Hepatocyte (in vitro differentiated cells): ENCODE data around the gene TLR10. TPM values are rescaled to one million over a fixed set of nuclear protein-coding genes. Genes with fewer than 3 reads are reported as not detected.
"Not testable (repeated sequence)": the region's sequence is repeated elsewhere in the genome, so short reads cannot be mapped to it uniquely, and the experiment has no call there.

ENCODE experiments used
- DNase-seq: peaks from one replicate; pipeline ENCODE4 v3.0.0-alpha.2; 2016; ENCODE audit warnings: low spot score
- H2AFZ ChIP-seq: fragments of 200-600 bp; sonication (generic); 2 replicates; pipeline ENCODE4 v1.6.0; 2016; ENCODE audit warnings: antibody characterized with exemption, mild to moderate bottlenecking
- H3K27ac ChIP-seq: fragments of 200-600 bp; sonication (generic); 2 replicates; pipeline ENCODE4 v1.5.1; 2016; ENCODE audit warnings: mild to moderate bottlenecking
- H3K27me3 ChIP-seq: fragments of 200-600 bp; sonication (generic); 2 replicates; pipeline ENCODE4 v1.6.1; 2016
- H3K36me3 ChIP-seq: fragments of 200-600 bp; sonication (generic); replicated peaks from 2 replicates; pipeline ENCODE4 v1.5.1; 2016; ENCODE audit warnings: low read depth; ENCODE audit not compliant: insufficient read depth
- H3K4me1 ChIP-seq: fragments of 200-600 bp; sonication (generic); 2 replicates; pipeline ENCODE4 v1.5.1; 2016; ENCODE audit warnings: mild to moderate bottlenecking, moderate library complexity; ENCODE audit not compliant: insufficient read depth
- H3K4me2 ChIP-seq: fragments of 200-600 bp; sonication (generic); 2 replicates; pipeline ENCODE4 v1.6.0; 2016
- H3K4me3 ChIP-seq: fragments of 200-600 bp; sonication (generic); 2 replicates; pipeline ENCODE4 v1.5.1; 2016; ENCODE audit warnings: mild to moderate bottlenecking
- H3K79me2 ChIP-seq: fragments of 200-600 bp; sonication (generic); 2 replicates; pipeline ENCODE4 v1.6.0; 2017; ENCODE audit warnings: mild to moderate bottlenecking
- H3K9me2 ChIP-seq: fragments of 200-600 bp; sonication (generic); replicated peaks from 2 replicates; pipeline ENCODE4 v1.6.0; 2017; ENCODE audit warnings: mild to moderate bottlenecking; ENCODE audit not compliant: insufficient read depth
- H3K9me3 ChIP-seq: fragments of 200-600 bp; sonication (generic); 2 replicates; pipeline ENCODE4 v1.5.1; 2016; ENCODE audit warnings: low read depth, mild to moderate bottlenecking
- H4K20me1 ChIP-seq: fragments of 200-600 bp; sonication (generic); 2 replicates; pipeline ENCODE4 v1.6.0; 2016; ENCODE audit warnings: mild to moderate bottlenecking; ENCODE audit not compliant: insufficient read depth, poor library complexity, severe bottlenecking
- CTCF ChIP-seq: fragments of 200-600 bp; sonication (generic); IDR thresholded peaks from 2 replicates; pipeline ENCODE4 v1.5.1; 2016; ENCODE audit warnings: antibody characterized with exemption, mild to moderate bottlenecking; ENCODE audit not compliant: poor library complexity
- EZH2 ChIP-seq: fragments of 200-600 bp; sonication (generic); IDR thresholded peaks from 2 replicates; pipeline ENCODE4 v1.6.1; 2016; ENCODE audit warnings: antibody characterized with exemption, mild to moderate bottlenecking, borderline replicate concordance
- EZH2phosphoT487 ChIP-seq: fragments of 200-600 bp; sonication (generic); IDR thresholded peaks from one replicate; pipeline ENCODE4 v1.6.1; 2018; ENCODE audit warnings: antibody characterized with exemption, mild to moderate bottlenecking, low read depth, moderate library complexity; ENCODE audit not compliant: unreplicated experiment, severe bottlenecking
- WGBS: methylation state at CpG from one replicate; pipeline ENCODE4 v1.1.6; 2016; ENCODE audit warnings: low lambda C conversion rate; ENCODE audit errors: missing lambda C conversion rate; 5-methylcytosine and 5-hydroxymethylcytosine counted together
- polyA plus RNA-seq: library from polyadenylated mRNA; unstranded; fragments of >200 nt; fragmentation: Nextera tagmentation; extraction: Ambion mirVana; gene quantifications from 2 replicates; pipeline ENCODE4 v1.2.1, GENCODE V29; 2016
- total RNA-seq: library from RNA; depleted of rRNA; stranded (reverse); fragments of >200 nt; gene quantifications from 2 replicates; pipeline ENCODE4 v1.2.3, GENCODE V29; 2014

Gene TLR10
- total and polyA plus RNA-seq, 2 experiments from 2014 or later, result not detected

GRCh38 chr4:38811297-38811696 is 28.5 kb upstream of the TLR10 start:
- H2AFZ ChIP-seq, result no peak overlapping the region
- TF ChIP-seq EZH2phosphoT487, result no peak
- no peak for TF ChIP-seq EZH2
- no peak for TF ChIP-seq CTCF
- H3K4me2 ChIP-seq, result no peak overlapping the region
- no peaks in the 10 kb centered on the region for H3K9me2 ChIP-seq
- H3K36me3 ChIP-seq, result no peaks in the 10 kb centered on the region
- no peaks in the 10 kb centered on the region for H3K27me3 ChIP-seq
- H3K9me3 ChIP-seq, result no peaks in the 10 kb centered on the region
- no peak overlapping the region for H3K27ac ChIP-seq
- H3K79me2 ChIP-seq, result no peaks in the 10 kb centered on the region
- no peak overlapping the region for H3K4me3 ChIP-seq
- no peak for DNase-seq
- no peaks in the 10 kb centered on the region for H3K4me1 ChIP-seq
- no peaks in the 10 kb centered on the region for H4K20me1 ChIP-seq
- 88% methylated on average over 6 of the region's 6 CpGs for WGBS

DNA sequence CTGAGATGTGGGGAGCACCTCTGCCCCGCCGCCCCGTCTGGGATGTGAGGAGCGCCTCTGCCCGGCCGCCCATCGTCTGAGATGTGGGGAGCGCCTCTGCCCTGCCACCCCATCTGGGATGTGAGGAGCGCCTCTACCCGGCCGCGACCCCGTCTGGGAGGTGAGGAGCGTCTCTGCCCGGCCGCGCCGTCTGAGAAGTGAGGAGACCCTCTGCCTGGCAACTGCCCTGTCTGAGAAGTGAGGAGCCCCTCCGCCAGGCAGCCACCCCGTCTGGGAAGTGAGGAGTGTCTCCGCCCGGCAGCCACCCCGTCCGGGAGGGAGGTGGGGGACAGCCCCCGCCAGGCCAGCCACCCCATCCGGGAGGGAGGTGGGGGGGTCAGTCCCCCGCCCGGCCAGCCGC is 24.7 kb upstream of the TLR10 start:
- H3K9me3 ChIP-seq, H2AFZ ChIP-seq, DNase-seq, H3K4me2 ChIP-seq, H3K79me2 ChIP-seq, H3K4me3 ChIP-seq, H3K9me2 ChIP-seq, H4K20me1 ChIP-seq, H3K36me3 ChIP-seq, H3K27me3 ChIP-seq, H3K27ac ChIP-seq, H3K4me1 ChIP-seq: not testable (repeated sequence)
- 98% methylated on average over 9 of the region's 29 CpGs for WGBS

GRCh38 chr4:38806251-38806650 is 23.5 kb upstream of the TLR10 start:
- not testable (repeated sequence) for H3K9me3 ChIP-seq, H3K27me3 ChIP-seq, DNase-seq, H3K4me3 ChIP-seq, H3K9me2 ChIP-seq, H3K4me1 ChIP-seq, H3K79me2 ChIP-seq, H4K20me1 ChIP-seq, H2AFZ ChIP-seq, H3K36me3 ChIP-seq, H3K27ac ChIP-seq, H3K4me2 ChIP-seq
- WGBS, result 98% methylated on average over 9 of the region's 9 CpGs

DNA sequence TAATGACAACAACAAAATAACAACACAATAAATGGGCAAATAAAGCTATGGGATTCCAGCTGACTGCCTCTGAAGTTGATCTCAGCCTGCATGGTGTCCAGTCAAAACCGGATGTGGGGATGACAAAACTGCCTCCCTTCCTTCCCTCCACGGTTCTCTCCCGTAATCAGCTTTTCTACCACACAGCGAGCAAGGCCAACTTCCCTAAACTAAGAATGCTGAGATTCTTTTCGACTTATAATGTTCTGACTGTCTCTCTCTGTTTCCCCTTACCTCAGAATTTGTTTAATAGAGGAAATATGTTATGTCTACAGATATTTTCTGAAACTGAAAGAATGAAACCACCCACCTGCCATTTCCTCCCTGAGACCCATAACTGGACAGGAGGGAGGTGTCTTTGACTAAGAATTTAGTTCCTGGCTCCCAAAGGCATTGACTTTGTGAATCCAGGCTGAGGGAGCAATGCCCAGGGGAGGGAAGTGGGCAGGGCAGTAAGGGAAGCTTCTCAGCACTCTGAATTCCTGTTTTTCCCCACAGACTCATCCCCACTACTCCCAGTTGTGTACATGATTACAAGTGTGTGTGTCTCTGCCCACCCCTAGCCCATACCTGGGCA is 22.8 kb upstream of the TLR10 start:
- no peaks in the 10 kb centered on the region for H3K79me2 ChIP-seq
- no peak overlapping the region for H2AFZ ChIP-seq
- no peak for DNase-seq
- H3K36me3 ChIP-seq, result no peaks in the 10 kb centered on the region
- no peaks in the 10 kb centered on the region for H3K9me2 ChIP-seq
- no peak for TF ChIP-seq EZH2
- no peak for TF ChIP-seq CTCF
- TF ChIP-seq EZH2phosphoT487, result no peak
- H3K9me3 ChIP-seq, result no peaks in the 10 kb centered on the region
- H3K4me2 ChIP-seq, result no peak overlapping the region
- H4K20me1 ChIP-seq, result no peaks in the 10 kb centered on the region
- 86% methylated on average over 5 of the region's 5 CpGs for WGBS
- H3K4me3 ChIP-seq, result no peak overlapping the region
- peaks cover 7% of the 10 kb centered on the region for H3K4me1 ChIP-seq
- no peak overlapping the region for H3K27ac ChIP-seq
- no peaks in the 10 kb centered on the region for H3K27me3 ChIP-seq
